WERI-Rb-1 (cell line): Measurements from ENCODE around the gene TOX2.
A peak's percentile ranks its signal among the peaks of the same experiment; 100 is the strongest.

Source experiments
- DNase-seq: peaks from one replicate; pipeline ENCODE4 v3.0.0-alpha.2; 2020
- H3K27ac ChIP-seq: fragments of 250-450 bp; sonication (Bioruptor Pico); 2 replicates; pipeline ENCODE4 v1.5.1; 2020; ENCODE audit warnings: mild to moderate bottlenecking, moderate library complexity
- H3K27me3 ChIP-seq: fragments of 250-450 bp; sonication (Bioruptor Pico); 2 replicates; pipeline ENCODE4 v1.5.1; 2021; ENCODE audit warnings: mild to moderate bottlenecking, low read depth, moderate library complexity; ENCODE audit not compliant: insufficient read depth, severe bottlenecking
- H3K36me3 ChIP-seq: fragments of 250-450 bp; sonication (Bioruptor Pico); 2 replicates; pipeline ENCODE4 v1.5.1; 2020; ENCODE audit warnings: mild to moderate bottlenecking, moderate library complexity
- H3K4me3 ChIP-seq: 2 replicates; pipeline ENCODE4 v1.5.1; 2011; ENCODE audit warnings: low read depth, mild to moderate bottlenecking, control low read depth, low read length
- H3K9me3 ChIP-seq: fragments of 250-450 bp; sonication (Bioruptor Pico); 2 replicates; pipeline ENCODE4 v1.5.1; 2021; ENCODE audit warnings: mild to moderate bottlenecking, moderate library complexity; ENCODE audit not compliant: severe bottlenecking
- CTCF ChIP-seq: IDR thresholded peaks from 2 replicates; pipeline ENCODE4 v1.5.1; 2011; ENCODE audit warnings: low read depth, mild to moderate bottlenecking, control low read depth, inconsistent platforms, low read length

The TOX2 gene

GRCh38 chr20:43977962-43978361 is 63.3 kb downstream of the TOX2 start:
- Histone ChIP-seq H3K27me3 (peaks cover 69% of the 10 kb centered on the region), H3K27ac (no peak overlapping the region), H3K36me3 (no peaks in the 10 kb centered on the region), H3K4me3 (no peak overlapping the region), H3K9me3 (no peaks in the 10 kb centered on the region)
- no peak for TF ChIP-seq CTCF
- DNase-seq, result no peak

GRCh38 chr20:43979576-43980105 is 65.0 kb downstream of the TOX2 start:
- no peak for TF ChIP-seq CTCF
- Histone ChIP-seq H3K4me3 (no peak overlapping the region), H3K9me3 (no peaks in the 10 kb centered on the region), H3K27ac (no peak overlapping the region), H3K36me3 (no peaks in the 10 kb centered on the region), H3K27me3 (peaks cover 72% of the 10 kb centered on the region)
- DNase-seq, result no peak

- Histone ChIP-seq H3K27me3 (peaks cover 74% of the 10 kb centered on the region), H3K4me3 (no peak overlapping the region), H3K9me3 (no peaks in the 10 kb centered on the region), H3K27ac (no peak overlapping the region), H3K36me3 (no peaks in the 10 kb centered on the region)
- TF ChIP-seq CTCF, result no peak
- no peak for DNase-seq
These were observed 66.9 kb downstream of the TOX2 start for GRCh38 chr20:43981540-43981939.

GRCh38 chr20:43982016-43982415 is 67.4 kb downstream of the TOX2 start:
- Histone ChIP-seq H3K27ac (no peak overlapping the region), H3K27me3 (peaks cover 76% of the 10 kb centered on the region), H3K4me3 (no peak overlapping the region), H3K9me3 (no peaks in the 10 kb centered on the region), H3K36me3 (no peaks in the 10 kb centered on the region)
- no peak for DNase-seq
- no peak for TF ChIP-seq CTCF

- Histone ChIP-seq H3K4me3 (no peak overlapping the region), H3K9me3 (no peaks in the 10 kb centered on the region), H3K27me3 (peaks cover 75% of the 10 kb centered on the region), H3K27ac (no peak overlapping the region), H3K36me3 (no peaks in the 10 kb centered on the region)
- no peak for TF ChIP-seq CTCF
- no peak for DNase-seq
These were observed 68.2 kb downstream of the TOX2 start for GRCh38 chr20:43982886-43983285.

GRCh38 chr20:43983359-43983758 is 68.7 kb downstream of the TOX2 start:
- Histone ChIP-seq H3K36me3 (no peaks in the 10 kb centered on the region), H3K27me3 (peaks cover 71% of the 10 kb centered on the region), H3K27ac (no peak overlapping the region), H3K9me3 (no peaks in the 10 kb centered on the region), H3K4me3 (no peak overlapping the region)
- DNase-seq, result peak; percentile 11
- 0 out of 2 replicates have a peak, but pooled peaks have one; percentile 36 for TF ChIP-seq CTCF
